ENCODE data around the gene MYRIP.
A peak's percentile ranks its signal among the peaks of the same experiment; 100 is the strongest.

The MYRIP gene

GRCh38 chr3:40247714-40248454 lies 438.5 kb downstream of the MYRIP start:
- TF ChIP-seq Cebpa-rat (IDR thresholded peaks at IDR 0.05) = no peak
- H3K27me3 ChIP-seq = no peaks in the 10 kb centered on the region
- no peaks in the 10 kb centered on the region for H3K9me3 ChIP-seq (replicated peaks in 1 of 11)
- H4K20me1 ChIP-seq = no peaks in the 10 kb centered on the region
- no peak overlapping the region for H3K4me2 ChIP-seq
- H3K36me3 ChIP-seq = no peaks in the 10 kb centered on the region
- H3K4me3 ChIP-seq = no peak overlapping the region
- H3K4me1 ChIP-seq = no peaks in the 10 kb centered on the region
- H3K9ac ChIP-seq = no peak overlapping the region
- no peak overlapping the region for H3K27ac ChIP-seq

- TF ChIP-seq Cebpa-rat (IDR thresholded peaks at IDR 0.05) = no peak
- no peaks in the 10 kb centered on the region for H3K27me3 ChIP-seq
Observed at GRCh38 chr3:40248591-40248990, 439.2 kb downstream of the MYRIP start.

GRCh38 chr3:40249168-40249567 lies 439.8 kb downstream of the MYRIP start:
- Histone ChIP-seq H3K27me3 (no peaks in the 10 kb centered on the region), H3K9me3 (replicated peaks in 1 of 11) (no peaks in the 10 kb centered on the region), H3K4me3 (no peak overlapping the region), H3K27ac (no peak overlapping the region), H3K4me2 (no peak overlapping the region), H3K36me3 (no peaks in the 10 kb centered on the region), H4K20me1 (no peaks in the 10 kb centered on the region), H3K4me1 (no peaks in the 10 kb centered on the region), H3K9ac (no peak overlapping the region)
- no peak for TF ChIP-seq Cebpa-rat (IDR thresholded peaks at IDR 0.05)

More at GRCh38 chr3:40248591-40248990, 439.2 kb downstream of the MYRIP start:
- Histone ChIP-seq H3K4me3 (no peak overlapping the region), H3K4me1 (no peaks in the 10 kb centered on the region), H3K9ac (no peak overlapping the region), H4K20me1 (no peaks in the 10 kb centered on the region), H3K36me3 (no peaks in the 10 kb centered on the region), H3K4me2 (no peak overlapping the region), H3K27ac (no peak overlapping the region), H3K9me3 (replicated peaks in 1 of 11) (no peaks in the 10 kb centered on the region)

GRCh38 chr3:40254491-40254890 lies 445.1 kb downstream of the MYRIP start:
- Histone ChIP-seq H3K9ac (no peak overlapping the region), H3K4me3 (no peak overlapping the region), H3K27ac (no peak overlapping the region), H3K4me2 (no peak overlapping the region), H3K9me3 (replicated peaks in 1 of 11) (no peaks in the 10 kb centered on the region), H3K27me3 (no peaks in the 10 kb centered on the region), H4K20me1 (no peaks in the 10 kb centered on the region), H3K36me3 (no peaks in the 10 kb centered on the region), H3K4me1 (peaks cover 0 to 9% (median 0%) of the 10 kb centered on the region in 10 experiments; a peak in 5 of 20 replicates)
- TF ChIP-seq Cebpa-rat (IDR thresholded peaks at IDR 0.05) = no peak

- Histone ChIP-seq H3K36me3 (no peaks in the 10 kb centered on the region), H3K4me1 (peaks cover 0 to 9% (median 0%) of the 10 kb centered on the region in 10 experiments; a peak in 5 of 20 replicates), H3K4me2 (0 out of 22 replicates have a peak overlapping the region, but pooled peaks of 1 of the 11 experiments have one; percentile 18), H3K4me3 (no peak overlapping the region), H3K27ac (no peak overlapping the region), H3K9ac (no peak overlapping the region), H3K27me3 (no peaks in the 10 kb centered on the region), H3K9me3 (replicated peaks in 1 of 11) (no peaks in the 10 kb centered on the region), H4K20me1 (no peaks in the 10 kb centered on the region)
- no peak for TF ChIP-seq Cebpa-rat (IDR thresholded peaks at IDR 0.05)
Observed at GRCh38 chr3:40254891-40255290, 445.5 kb downstream of the MYRIP start.

GRCh38 chr3:40255532-40255931 lies 446.1 kb downstream of the MYRIP start:
- no peak for TF ChIP-seq Cebpa-rat (IDR thresholded peaks at IDR 0.05)
- Histone ChIP-seq H3K4me2 (no peak overlapping the region), H3K36me3 (no peaks in the 10 kb centered on the region), H3K4me1 (peaks cover 0 to 9% (median 0%) of the 10 kb centered on the region in 10 experiments; a peak in 5 of 20 replicates), H3K9me3 (replicated peaks in 1 of 11) (no peaks in the 10 kb centered on the region), H4K20me1 (no peaks in the 10 kb centered on the region), H3K9ac (no peak overlapping the region), H3K4me3 (no peak overlapping the region), H3K27me3 (no peaks in the 10 kb centered on the region), H3K27ac (no peak overlapping the region)

GRCh38 chr3:40258064-40258463 lies 448.7 kb downstream of the MYRIP start:
- no peak overlapping the region for H3K27ac ChIP-seq
- no peak for TF ChIP-seq Cebpa-rat (IDR thresholded peaks at IDR 0.05)
- H4K20me1 ChIP-seq = no peaks in the 10 kb centered on the region
- H3K9ac ChIP-seq = no peak overlapping the region
- H3K4me1 ChIP-seq = peaks cover 0 to 9% (median 0%) of the 10 kb centered on the region in 10 experiments; a peak in 5 of 20 replicates
- H3K27me3 ChIP-seq = no peaks in the 10 kb centered on the region
- no peaks in the 10 kb centered on the region for H3K36me3 ChIP-seq
- no peak overlapping the region for H3K4me3 ChIP-seq
- H3K9me3 ChIP-seq (replicated peaks in 1 of 11) = no peaks in the 10 kb centered on the region
- H3K4me2 ChIP-seq = peak overlapping the region in 3 of 11 experiments; percentile 6 to 34 (median 6); a peak in 2 of 22 replicates

GRCh38 chr3:40258555-40258954 lies 449.1 kb downstream of the MYRIP start:
- no peaks in the 10 kb centered on the region for H3K9me3 ChIP-seq (replicated peaks in 1 of 11)
- no peaks in the 10 kb centered on the region for H3K36me3 ChIP-seq
- no peaks in the 10 kb centered on the region for H3K27me3 ChIP-seq
- H3K27ac ChIP-seq = no peak overlapping the region
- no peak overlapping the region for H3K9ac ChIP-seq
- no peaks in the 10 kb centered on the region for H4K20me1 ChIP-seq
- H3K4me2 ChIP-seq = peak overlapping the region in 3 of 11 experiments; percentile 6 to 34 (median 14); a peak in 3 of 22 replicates
- TF ChIP-seq Cebpa-rat (IDR thresholded peaks at IDR 0.05) = no peak
- no peak overlapping the region for H3K4me3 ChIP-seq
- H3K4me1 ChIP-seq = peaks cover 0 to 9% (median 0%) of the 10 kb centered on the region in 10 experiments; a peak in 5 of 20 replicates

GRCh38 chr3:40262331-40262730 lies 452.9 kb downstream of the MYRIP start:
- Histone ChIP-seq H3K36me3 (no peaks in the 10 kb centered on the region), H3K27me3 (no peaks in the 10 kb centered on the region), H3K9ac (no peak overlapping the region), H3K4me2 (no peak overlapping the region), H3K27ac (no peak overlapping the region), H3K9me3 (replicated peaks in 1 of 11) (no peaks in the 10 kb centered on the region), H3K4me3 (no peak overlapping the region), H4K20me1 (no peaks in the 10 kb centered on the region), H3K4me1 (peaks cover 0 to 9% (median 0%) of the 10 kb centered on the region in 10 experiments; a peak in 5 of 20 replicates)
- TF ChIP-seq Cebpa-rat (IDR thresholded peaks at IDR 0.05) = no peak

- Histone ChIP-seq H3K4me1 (no peaks in the 10 kb centered on the region), H4K20me1 (no peaks in the 10 kb centered on the region), H3K9me3 (replicated peaks in 1 of 11) (no peaks in the 10 kb centered on the region), H3K4me2 (no peak overlapping the region), H3K9ac (no peak overlapping the region), H3K27me3 (no peaks in the 10 kb centered on the region), H3K36me3 (no peaks in the 10 kb centered on the region), H3K4me3 (no peak overlapping the region), H3K27ac (no peak overlapping the region)
- TF ChIP-seq Cebpa-rat (IDR thresholded peaks at IDR 0.05) = no peak
Observed at GRCh38 chr3:40264451-40264850, 455.0 kb downstream of the MYRIP start.
